Measurements from ENCODE around the gene RAD51AP2. TPM values are rescaled to one million over a fixed set of nuclear protein-coding genes. Genes with fewer than 3 reads are reported as not detected.

Gene RAD51AP2
- total RNA-seq, 1 experiment from 2014 or later: not detected

DNA sequence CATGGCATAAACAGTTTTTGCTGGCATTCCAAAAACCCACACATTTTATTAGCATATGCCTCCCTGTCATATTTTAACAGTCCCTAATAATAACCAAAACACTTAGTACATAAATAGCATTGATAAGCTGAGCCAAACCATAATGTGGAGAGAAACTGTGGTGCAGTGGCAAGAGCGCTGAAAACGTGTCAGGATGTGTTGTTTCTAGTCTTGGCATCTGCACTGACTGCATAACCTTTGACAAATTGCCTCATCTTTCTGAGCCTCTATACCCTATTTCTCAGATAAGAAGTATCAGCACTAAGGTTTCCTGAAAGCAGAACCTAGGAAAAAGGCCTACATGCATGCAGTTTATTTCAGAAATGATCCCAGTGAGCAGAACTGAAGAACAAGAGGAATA, 41.4 kb downstream of the RAD51AP2 start:
- DNase-seq (ENCODE audit: low spot score): no peak
- in situ Hi-C loops (cut with HindIII; ENCODE audit: low sequenced_read_pairs): no loop called here

DNA sequence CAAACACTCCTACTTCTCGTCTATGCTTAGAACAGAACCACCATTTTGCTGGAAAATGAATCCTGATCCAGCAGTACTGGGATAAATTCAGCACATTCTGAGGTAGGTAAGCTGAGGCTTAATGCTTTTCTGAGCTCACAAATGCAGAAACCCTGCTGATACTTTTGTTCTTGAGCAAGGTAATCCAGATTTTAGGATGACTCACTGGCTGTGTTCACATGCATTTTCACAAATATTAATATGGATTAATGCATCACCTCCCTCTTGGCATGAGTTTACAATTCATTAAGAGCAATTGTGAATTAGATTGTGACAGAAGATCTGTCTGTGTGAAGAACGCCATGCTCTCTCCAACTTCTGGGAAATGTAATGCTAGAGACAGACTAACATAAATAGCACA, 42.2 kb downstream of the RAD51AP2 start:
- DNase-seq (ENCODE audit: low spot score): no peak
- in situ Hi-C loops (cut with HindIII; ENCODE audit: low sequenced_read_pairs): no loop called here

DNA sequence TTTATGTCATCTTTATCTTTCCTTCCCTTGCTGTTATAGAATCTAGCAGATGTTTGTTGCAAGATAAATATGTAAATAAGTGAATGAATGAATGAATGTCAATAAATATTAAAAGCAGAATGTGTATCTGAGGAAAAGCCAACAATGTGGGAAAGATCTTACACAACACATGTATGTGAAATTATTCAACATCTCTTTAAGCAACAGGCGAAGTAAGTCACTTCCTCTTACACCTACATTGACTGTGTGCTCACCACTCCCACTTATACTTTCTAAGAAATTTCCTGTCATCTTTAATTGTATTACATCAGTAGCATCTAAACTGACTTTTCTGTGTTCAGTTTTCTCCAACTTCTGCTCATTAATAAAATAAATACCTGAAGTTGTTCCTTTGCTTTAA, 43.0 kb downstream of the RAD51AP2 start:
- in situ Hi-C loops (cut with HindIII; ENCODE audit: low sequenced_read_pairs): no loop called here
- DNase-seq (ENCODE audit: low spot score): no peak

DNA sequence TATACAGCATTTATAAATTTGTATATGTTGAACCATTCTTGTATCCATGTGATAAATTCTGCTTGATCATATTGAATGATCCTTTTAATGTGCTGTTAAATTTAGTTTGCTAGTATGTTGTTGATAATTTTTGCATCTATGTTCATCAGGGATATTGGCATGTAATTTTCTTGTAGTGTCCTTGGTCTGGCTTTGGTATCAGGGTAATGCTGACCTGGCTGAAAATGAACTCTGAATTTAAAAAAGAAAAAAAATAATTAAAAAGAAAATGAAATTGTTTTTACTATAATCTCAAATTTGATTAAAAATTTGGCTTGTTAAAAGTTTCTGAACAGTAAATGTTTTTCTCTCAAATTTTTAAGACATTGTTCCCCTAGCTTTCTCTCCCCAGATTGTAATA, 46.3 kb downstream of the RAD51AP2 start:
- no peak for DNase-seq (ENCODE audit: low spot score)
- in situ Hi-C loops (cut with HindIII; ENCODE audit: low sequenced_read_pairs): no loop called here

DNA sequence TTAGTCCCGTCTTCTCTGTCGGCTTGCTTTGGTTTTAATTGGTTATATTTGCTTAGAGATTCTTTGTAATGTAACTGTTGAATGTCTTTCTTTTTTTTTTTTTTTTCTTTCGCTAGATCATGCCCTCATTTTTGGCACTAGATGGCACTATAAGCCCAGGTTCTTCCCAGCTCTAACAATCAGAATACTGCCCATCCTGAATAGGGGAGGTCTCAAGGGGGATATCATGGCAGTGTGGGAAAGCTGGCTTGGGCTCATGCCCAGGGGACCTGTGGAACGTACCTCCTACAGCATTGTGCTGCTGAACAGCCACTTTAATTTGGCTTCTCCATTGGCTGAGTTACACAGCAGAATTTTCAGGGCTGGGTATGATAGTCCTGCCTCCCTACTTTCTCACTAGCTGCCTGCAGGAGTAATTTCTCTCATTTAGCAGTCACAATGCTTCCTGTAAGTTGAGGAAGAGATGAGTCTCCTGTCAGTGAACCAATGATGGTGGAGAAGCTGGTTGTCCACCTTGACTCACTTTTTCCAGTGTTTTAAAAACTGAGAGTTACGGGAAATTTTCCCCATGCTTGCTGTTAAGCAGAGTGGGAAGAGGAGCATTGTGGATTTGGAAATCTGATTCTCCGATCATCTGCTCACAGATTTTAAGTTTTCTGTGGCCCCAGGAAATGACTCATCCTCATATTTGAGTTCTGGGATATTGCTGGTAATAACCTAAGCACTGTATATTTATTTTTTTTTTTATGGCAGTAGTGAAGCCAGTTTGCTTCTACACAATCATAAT, 47.2 kb downstream of the RAD51AP2 start:
- in situ Hi-C loops (cut with HindIII; ENCODE audit: low sequenced_read_pairs): no loop called here
- DNase-seq (ENCODE audit: low spot score): no peak

DNA sequence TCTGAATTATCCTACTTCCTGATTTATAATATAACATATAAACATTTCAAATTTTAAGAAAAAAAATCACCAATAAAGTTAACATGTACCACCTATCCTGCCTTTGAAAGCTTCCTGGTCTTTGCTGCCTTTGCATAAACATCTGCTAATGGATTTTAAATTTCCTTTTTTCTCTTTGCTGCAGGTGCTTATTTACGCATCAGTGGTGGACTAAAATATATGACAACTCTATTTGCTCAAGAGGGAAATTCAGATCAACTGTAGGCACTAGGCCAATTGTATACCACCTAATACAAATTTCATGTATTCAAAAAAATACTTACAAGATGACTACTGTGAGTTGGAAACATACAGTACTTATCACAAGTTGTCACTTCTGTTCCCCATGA, 57.2 kb downstream of the RAD51AP2 start:
- DNase-seq (ENCODE audit: low spot score): no peak
- in situ Hi-C loops (cut with HindIII; ENCODE audit: low sequenced_read_pairs): no loop called here

Other genes with a start within 250 kb of the RAD51AP2 start
- gene VSNL1, start 22.3 kb upstream of the RAD51AP2 start, total RNA-seq (2014; rRNA removed; shearing (Covaris generic)): not detected in 2 replicates
- 16.1 and 32.7 TPM in 2 replicates for gene SMC6, start 235.4 kb upstream of the RAD51AP2 start, total RNA-seq (2014; rRNA removed; shearing (Covaris generic))
- 8.7 and 15.9 TPM in 2 replicates for gene GEN1, start 235.7 kb upstream of the RAD51AP2 start, total RNA-seq (2014; rRNA removed; shearing (Covaris generic))